H9 (cell line): ENCODE data around the gene TIGD1. TPM values are rescaled to one million over a fixed set of nuclear protein-coding genes. Genes with fewer than 3 reads are reported as not detected.

Experiments
- DNase-seq: peaks from one replicate; pipeline ENCODE4 v3.0.0-alpha.2; 2017
- H2AFZ ChIP-seq: one replicate; pipeline ENCODE4 v1.6.1; 2013; ENCODE audit warnings: mild to moderate bottlenecking, low read length, control low read depth, moderate library complexity
- H2AK5ac ChIP-seq: 2 replicates; pipeline ENCODE4 v1.6.1; 2013; ENCODE audit warnings: low read length, control low read depth, mixed read lengths; ENCODE audit not compliant: insufficient read length
- H2BK120ac ChIP-seq: one replicate; pipeline ENCODE4 v1.6.1; 2013; ENCODE audit warnings: low read depth, mild to moderate bottlenecking, low read length, control low read depth, inconsistent platforms; ENCODE audit not compliant: poor library complexity, severe bottlenecking
- H2BK12ac ChIP-seq: 2 replicates; pipeline ENCODE4 v1.6.1; 2013; ENCODE audit warnings: low read length, control low read depth, mixed read lengths, low read depth; ENCODE audit not compliant: insufficient read length
- H2BK15ac ChIP-seq: 2 replicates; pipeline ENCODE4 v1.6.1; 2013; ENCODE audit warnings: low read depth, low read length, control low read depth
- H2BK20ac ChIP-seq: one replicate; pipeline ENCODE4 v1.6.1; 2013; ENCODE audit warnings: low read depth, mild to moderate bottlenecking, low read length, control low read depth, inconsistent platforms; ENCODE audit not compliant: poor library complexity, severe bottlenecking
- H2BK5ac ChIP-seq: 2 replicates; pipeline ENCODE4 v1.6.1; 2013; ENCODE audit warnings: low read length, control low read depth, mixed read lengths; ENCODE audit not compliant: insufficient read length
- H3K14ac ChIP-seq: 2 replicates; pipeline ENCODE4 v1.6.1; 2013; ENCODE audit warnings: low read length, control low read depth; ENCODE audit not compliant: insufficient read depth
- H3K18ac ChIP-seq: 2 replicates; pipeline ENCODE4 v1.6.1; 2013; ENCODE audit warnings: low read depth, mild to moderate bottlenecking, mixed read lengths, low read length, control low read depth; ENCODE audit not compliant: insufficient read length
- H3K23ac ChIP-seq: 2 replicates; pipeline ENCODE4 v1.6.1; 2013; ENCODE audit warnings: low read length, control low read depth, mixed read lengths, low read depth; ENCODE audit not compliant: insufficient read length
- H3K23me2 ChIP-seq: 2 replicates; pipeline ENCODE4 v1.6.1; 2013; ENCODE audit warnings: low read depth, mild to moderate bottlenecking, mixed read lengths, low read length, control low read depth; ENCODE audit not compliant: insufficient read length, poor library complexity, severe bottlenecking
- H3K27ac ChIP-seq: 2 replicates; pipeline ENCODE4 v1.5.1; 2013; ENCODE audit warnings: low read length, control low read depth, mixed read lengths, low read depth; ENCODE audit not compliant: insufficient read length
- H3K27me3 ChIP-seq: 2 replicates; pipeline ENCODE4 v1.6.1; 2013; ENCODE audit warnings: low read length, control low read depth, inconsistent platforms; ENCODE audit not compliant: insufficient read depth
- H3K4ac ChIP-seq: 2 replicates; pipeline ENCODE4 v1.6.1; 2013; ENCODE audit warnings: low read depth, mild to moderate bottlenecking, control low read depth, inconsistent platforms, low read length, moderate library complexity
- H3K4me1 ChIP-seq: 2 replicates; pipeline ENCODE4 v1.6.1; 2013; ENCODE audit warnings: low read length, control low read depth, inconsistent platforms; ENCODE audit not compliant: insufficient read depth
- H3K4me2 ChIP-seq: 2 replicates; pipeline ENCODE4 v1.6.1; 2013; ENCODE audit warnings: low read length, control low read depth, mixed read lengths; ENCODE audit not compliant: insufficient read length, insufficient read depth
- H3K56ac ChIP-seq: 2 replicates; pipeline ENCODE4 v1.6.1; 2013; ENCODE audit warnings: low read depth, mild to moderate bottlenecking, mixed read lengths, low read length, control low read depth; ENCODE audit not compliant: insufficient read length
- H3K79me1 ChIP-seq: 2 replicates; pipeline ENCODE4 v1.6.1; 2013; ENCODE audit warnings: low read depth, mild to moderate bottlenecking, moderate library complexity, low read length, control low read depth, inconsistent platforms; ENCODE audit not compliant: insufficient read depth, poor library complexity, severe bottlenecking
- H3K79me2 ChIP-seq: 2 replicates; pipeline ENCODE4 v1.6.1; 2013; ENCODE audit warnings: low read length, control low read depth, inconsistent platforms; ENCODE audit not compliant: insufficient read depth
- H3K9ac ChIP-seq: 2 replicates; pipeline ENCODE4 v1.6.1; 2013; ENCODE audit warnings: low read length, control low read depth, mixed read lengths; ENCODE audit not compliant: insufficient read length; ENCODE audit errors: extremely low read depth
- H3K9me3 ChIP-seq: one replicate; pipeline ENCODE4 v1.6.1; 2013; ENCODE audit warnings: low read depth, low read length, inconsistent platforms; ENCODE audit not compliant: control insufficient read depth
- H3T11ph ChIP-seq: one replicate; pipeline ENCODE4 v1.6.1; 2013; ENCODE audit warnings: mild to moderate bottlenecking, low read length, control low read depth, inconsistent platforms
- H4K20me1 ChIP-seq: one replicate; pipeline ENCODE4 v1.6.1; 2013; ENCODE audit not compliant: control insufficient read depth, insufficient read length, insufficient read depth
- H4K5ac ChIP-seq: 2 replicates; pipeline ENCODE4 v1.6.1; 2013; ENCODE audit warnings: low read depth, mild to moderate bottlenecking, mixed read lengths, low read length, control low read depth; ENCODE audit not compliant: insufficient read length
- H4K8ac ChIP-seq: replicated peaks from 2 replicates; pipeline ENCODE4 v1.6.1; 2013; ENCODE audit warnings: low read length, control low read depth, mixed read lengths, low read depth; ENCODE audit not compliant: insufficient read length
- H4K91ac ChIP-seq: 2 replicates; pipeline ENCODE4 v1.6.1; 2013; ENCODE audit warnings: low read depth, mild to moderate bottlenecking, moderate library complexity, mixed read lengths, low read length, control low read depth; ENCODE audit not compliant: insufficient read length
- H3K27ac Mint-ChIP-seq, 3 experiments: 2 replicates in 2 of 3; 3 replicates in 1 of 3; pipeline ENCODE4 v1.8.0; 2020 to 2021; ENCODE audit warnings: mixed read lengths in 3 of 3, mild to moderate bottlenecking in 1 of 3, moderate library complexity in 1 of 3
- H3K27me3 Mint-ChIP-seq: 2 replicates; pipeline ENCODE4 v1.8.0; 2021; ENCODE audit warnings: low read depth, mild to moderate bottlenecking, moderate library complexity, mixed read lengths
- H3K36me3 Mint-ChIP-seq, 3 experiments: 2 replicates in 2 of 3; 3 replicates in 1 of 3; pipeline ENCODE4 v1.8.0; 2020 to 2021; ENCODE audit warnings: low read depth in 3 of 3, mixed read lengths in 3 of 3; ENCODE audit not compliant: insufficient read depth in 1 of 3
- H3K4me1 Mint-ChIP-seq, 2 experiments: 2 replicates each; pipeline ENCODE4 v1.8.0; 2020; ENCODE audit warnings: mixed read lengths in 2 of 2
- H3K4me3 Mint-ChIP-seq, 2 experiments: 2 replicates in 1 of 2; 3 replicates in 1 of 2; pipeline ENCODE4 v1.8.0; 2020 to 2021; ENCODE audit warnings: mild to moderate bottlenecking in 2 of 2, mixed read lengths in 2 of 2, moderate library complexity in 1 of 2
- H3K9me3 Mint-ChIP-seq, 2 experiments: 2 replicates in 1 of 2; 3 replicates in 1 of 2; pipeline ENCODE4 v1.8.0; 2020; ENCODE audit warnings: mild to moderate bottlenecking in 2 of 2, mixed read lengths in 2 of 2, moderate library complexity in 1 of 2
- CTCF ChIP-seq: fragments of 200-600 bp; sonication (generic); conservative IDR thresholded peaks from 3 replicates; pipeline ENCODE4 v1.8.0; 2021; ENCODE audit warnings: antibody characterized with exemption, mild to moderate bottlenecking
- whole genome bisulfite sequencing: extraction: QIAGEN DNeasy Blood & Tissue Kit; methylation state at CpG from one replicate; pipeline ENCODE4 v1.1.7; 2013; ENCODE audit warnings: missing lambda C conversion rate, low lambda C conversion rate, mixed read lengths; ENCODE audit not compliant: insufficient read length; ENCODE audit errors: extremely low coverage; 5-methylcytosine and 5-hydroxymethylcytosine counted together
- total RNA-seq: library from RNA; stranded (reverse); gene quantifications from 2 replicates; pipeline ENCODE4 v1.2.1, GENCODE V29; 2021

The TIGD1 gene
- total RNA-seq, 1 experiment from 2014 or later: 6.3 TPM

- Histone ChIP-seq H2BK15ac (no peak overlapping the region), H3K27ac (no peak overlapping the region), H3K4me2 (no peak overlapping the region), H4K8ac (no peak overlapping the region), H3K9me3 (no peaks in the 10 kb centered on the region), H3K79me1 (no peaks in the 10 kb centered on the region), H3K27me3 (no peaks in the 10 kb centered on the region), H2BK5ac (no peak overlapping the region), H2AFZ (no peak overlapping the region), H2BK20ac (no peak overlapping the region), H3K23ac (no peak overlapping the region), H4K5ac (no peak overlapping the region), H2AK5ac (no peak overlapping the region), H4K20me1 (peaks cover 3% of the 10 kb centered on the region), H3K23me2 (no peaks in the 10 kb centered on the region), H3K9ac (no peak overlapping the region), H3K18ac (no peak overlapping the region), H4K91ac (no peak overlapping the region), H3K4me1 (no peaks in the 10 kb centered on the region), H3K79me2 (no peaks in the 10 kb centered on the region), H2BK120ac (no peak overlapping the region), H3T11ph (no peak overlapping the region), H3K4ac (no peak overlapping the region), H2BK12ac (no peak overlapping the region), H3K14ac (no peak overlapping the region), H3K56ac (no peak overlapping the region)
- no peak for DNase-seq
- no peak for TF ChIP-seq CTCF
- H3K36me3 Mint-ChIP-seq: peaks cover 2 to 14% (median 6%) of the 10 kb centered on the region in 3 experiments; a peak in 5 of 7 replicates
- H3K9me3 Mint-ChIP-seq: peaks cover 0 to 12% of the 10 kb centered on the region in 2 experiments; a peak in 3 of 5 replicates
- no peak overlapping the region for H3K4me3 Mint-ChIP-seq
- H3K27ac Mint-ChIP-seq: no peak overlapping the region
- WGBS: no CpG with 5 or more reads among the region's 3 CpGs
- peaks cover 16 to 18% of the 10 kb centered on the region in 2 experiments for H3K4me1 Mint-ChIP-seq
- peaks cover 3% of the 10 kb centered on the region; the same call in 1 of the 2 replicates for H3K27me3 Mint-ChIP-seq
Measured at GRCh38 chr2:232592772-232593395, 42.5 kb upstream of the TIGD1 start.
